SK-N-DZ (cell line): ENCODE results near the gene TRAF7.
"Not testable (repeated sequence)": the region's sequence is repeated elsewhere in the genome, so short reads cannot be mapped to it uniquely, and the experiment has no call there.

Experiments used
- DNase-seq: peaks from one replicate; pipeline ENCODE4 v3.0.0-alpha.2; 2015; ENCODE audit warnings: low spot score

Gene TRAF7

DNA sequence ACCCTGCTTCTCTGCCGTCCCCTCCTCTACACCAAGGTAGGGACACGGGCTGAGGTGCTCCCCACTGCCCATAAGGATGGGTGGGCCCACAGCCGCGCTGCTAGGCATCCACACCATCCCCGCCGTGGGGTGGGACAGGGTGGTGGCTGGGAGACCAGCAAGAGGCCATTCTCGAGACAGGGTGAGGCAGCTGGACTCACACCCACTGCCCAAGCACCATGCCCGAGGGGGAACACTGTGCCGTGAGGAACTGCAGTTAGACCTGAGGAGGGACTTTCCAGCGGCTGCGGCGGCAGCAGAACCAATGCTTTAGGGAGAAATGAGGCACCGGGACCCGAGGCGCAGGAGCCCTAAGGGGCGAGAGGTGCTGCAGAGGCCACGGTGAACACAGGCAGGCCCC is 33.2 kb upstream of the TRAF7 start:
- no peak for DNase-seq

DNA sequence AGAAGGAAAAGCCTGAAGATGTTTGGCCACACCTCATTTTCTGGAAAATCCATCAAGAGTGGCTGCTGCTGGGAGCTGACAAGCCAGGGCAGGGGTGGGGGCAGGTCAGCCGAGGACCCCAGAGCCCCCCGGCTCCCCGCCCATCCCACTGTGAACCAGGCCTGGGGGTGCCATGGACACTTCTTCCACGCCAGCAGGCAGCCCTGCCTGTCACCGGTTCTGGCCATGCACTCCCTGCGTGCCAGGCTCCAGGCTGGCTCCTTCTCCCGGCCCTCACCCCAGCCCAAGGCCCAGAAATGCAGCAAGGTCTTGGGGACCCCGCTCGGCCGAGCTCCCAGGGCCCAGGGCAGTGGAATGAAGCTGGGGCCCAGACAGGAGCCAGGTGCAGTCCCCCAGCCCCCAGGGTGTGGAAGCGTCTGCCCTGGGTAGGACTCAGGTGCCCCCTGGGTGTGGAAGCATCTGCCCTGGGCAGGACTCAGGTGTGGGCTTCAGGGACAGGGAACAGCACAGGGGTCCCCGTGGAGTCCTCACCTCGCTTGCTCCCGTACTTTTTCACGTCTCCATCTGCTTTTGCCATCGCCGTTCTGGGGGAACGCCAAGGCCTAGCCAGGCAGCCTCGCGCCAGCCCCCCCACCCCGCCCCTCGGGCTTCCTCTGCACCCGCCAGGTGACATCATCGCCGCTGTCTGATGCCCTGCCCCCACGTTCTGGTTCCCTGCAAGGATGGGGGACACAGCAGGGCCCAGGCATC is 32.5 kb upstream of the TRAF7 start:
- DNase-seq, result not testable (repeated sequence)

DNA sequence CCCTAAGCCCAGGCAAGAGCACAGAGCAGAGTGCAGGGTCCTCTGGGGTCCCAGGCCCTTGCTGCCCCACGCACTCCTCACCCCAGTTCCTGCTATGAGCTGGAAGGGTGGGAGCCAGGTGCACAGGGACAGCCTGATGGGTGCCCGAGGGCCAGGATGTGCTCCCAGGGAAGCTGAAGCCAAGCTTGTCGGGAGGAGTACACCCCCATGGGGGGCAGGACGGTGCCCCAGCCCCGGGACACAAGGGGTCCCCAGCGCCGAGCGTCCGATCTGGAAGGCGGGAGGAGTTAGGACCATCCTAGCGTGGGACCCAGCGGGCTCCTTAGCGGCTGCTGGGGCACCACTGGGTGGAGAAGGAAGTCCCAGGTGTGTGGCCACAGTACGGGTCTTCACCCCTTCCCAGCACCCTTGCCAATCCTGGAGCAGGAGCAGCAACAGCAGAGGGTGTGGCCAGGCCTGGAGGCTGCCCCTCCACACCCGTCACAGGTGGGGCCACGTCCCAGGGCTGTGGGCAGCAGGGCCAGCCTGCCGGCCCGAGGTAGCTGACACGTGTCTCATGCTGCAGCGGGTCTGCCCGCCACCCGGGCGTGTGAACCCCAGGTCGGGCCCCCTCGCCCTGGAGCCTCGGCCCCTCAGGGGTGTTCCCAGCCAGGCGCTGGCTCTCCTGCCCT is 31.7 kb upstream of the TRAF7 start:
- not testable (repeated sequence) for DNase-seq

DNA sequence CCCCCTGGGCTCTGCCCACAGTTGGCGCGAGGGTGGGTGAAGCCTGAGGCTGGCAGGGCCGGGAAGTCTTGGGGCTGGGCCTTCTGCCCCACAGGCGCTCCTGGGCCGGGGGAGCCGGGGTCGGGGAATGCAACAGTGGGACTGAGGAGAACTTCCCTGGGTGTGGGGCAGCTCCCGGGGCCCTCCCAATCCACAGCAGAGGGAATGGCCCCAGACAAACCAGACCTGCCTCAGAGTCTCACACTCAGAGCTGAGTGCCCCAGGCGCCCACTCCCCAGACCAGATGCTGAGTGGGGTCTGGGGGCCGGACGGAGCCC is 31.2 kb upstream of the TRAF7 start:
- DNase-seq, result not testable (repeated sequence)

DNA sequence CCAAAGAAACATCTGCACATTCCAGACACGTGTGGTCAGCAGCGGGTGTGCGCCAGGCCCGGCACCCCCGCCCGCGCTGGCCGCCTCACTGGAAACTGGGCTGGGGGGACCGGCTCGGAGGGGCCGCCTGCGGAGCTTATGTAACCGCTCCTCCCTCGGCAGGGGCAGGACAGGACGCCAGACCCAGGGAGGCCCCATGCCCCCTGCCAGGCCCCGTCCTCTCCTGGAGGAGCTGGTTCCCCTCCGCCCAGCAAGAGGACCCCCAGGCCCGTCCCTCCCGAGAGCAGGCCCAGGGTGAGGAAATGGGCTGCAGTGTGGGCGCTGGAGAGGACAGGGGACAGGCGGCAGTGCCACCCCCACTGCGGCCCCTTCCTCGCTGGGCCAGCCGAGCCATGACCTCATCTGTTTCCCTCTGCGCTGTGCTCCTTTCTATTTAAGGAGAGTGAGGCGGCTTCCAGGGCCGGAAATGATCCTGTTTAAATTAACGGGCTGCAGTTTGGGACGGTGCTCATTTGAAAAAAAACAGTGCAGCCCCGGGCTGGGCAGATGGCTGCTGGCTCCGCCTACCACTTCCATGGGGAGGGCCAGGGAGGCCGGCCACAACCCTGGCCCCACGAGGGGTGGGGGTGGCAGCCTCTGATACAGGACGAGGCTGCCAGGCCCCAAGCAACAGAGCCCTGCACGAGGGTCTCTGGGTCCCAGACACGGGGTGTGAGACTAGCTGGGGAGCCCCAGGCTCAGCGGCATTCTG is 30.7 kb upstream of the TRAF7 start:
- DNase-seq, result peak; percentile 77

DNA sequence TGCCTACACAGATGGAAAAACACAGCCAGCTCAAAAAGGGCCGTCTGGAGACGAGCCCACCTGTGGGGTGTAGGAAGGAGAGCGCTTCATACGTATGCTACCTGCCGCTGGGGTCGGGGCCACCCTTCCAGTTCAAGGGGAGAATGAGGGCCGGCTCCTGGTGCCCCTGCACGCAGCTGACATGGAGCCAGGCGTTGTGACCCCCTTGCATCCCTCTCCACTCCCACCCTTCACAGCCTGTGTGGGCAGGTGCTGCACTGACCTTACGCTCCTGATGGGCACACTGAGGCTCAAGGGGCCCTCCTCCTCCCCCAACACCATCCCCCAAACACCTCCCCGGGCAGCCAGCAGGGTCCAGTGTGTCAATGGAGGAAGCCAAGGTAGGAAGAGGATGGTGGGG is 30.0 kb upstream of the TRAF7 start:
- not testable (repeated sequence) for DNase-seq

DNA sequence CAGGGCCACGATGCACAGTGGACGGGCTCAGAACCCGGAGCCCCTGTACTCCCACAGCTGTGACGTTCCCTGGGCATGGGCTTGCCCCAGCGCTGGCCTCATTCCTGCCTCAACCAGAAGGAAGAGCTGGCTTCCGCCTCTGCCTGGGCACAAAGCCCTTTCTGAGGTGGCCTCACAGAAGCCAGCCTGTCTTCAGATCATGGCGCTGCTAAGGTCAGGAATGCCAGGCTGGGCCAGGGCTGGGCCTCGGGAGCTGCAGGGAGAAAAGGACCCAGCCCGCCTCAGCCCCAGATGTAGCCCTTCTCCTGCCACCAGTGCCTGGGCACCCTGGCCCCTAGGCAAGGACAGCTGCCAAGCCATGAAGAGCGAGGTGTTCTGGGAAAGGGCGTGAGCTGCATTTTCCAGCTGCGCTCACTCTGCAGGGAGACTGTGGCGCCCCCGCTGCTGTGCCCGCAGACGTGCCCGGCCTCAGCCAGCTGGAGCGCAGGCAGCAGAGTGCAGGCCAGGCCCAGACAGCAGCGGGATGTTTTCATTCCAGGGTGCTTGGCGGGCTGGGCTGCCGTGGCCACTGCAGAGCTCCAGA is 29.3 kb upstream of the TRAF7 start:
- not testable (repeated sequence) for DNase-seq

DNA sequence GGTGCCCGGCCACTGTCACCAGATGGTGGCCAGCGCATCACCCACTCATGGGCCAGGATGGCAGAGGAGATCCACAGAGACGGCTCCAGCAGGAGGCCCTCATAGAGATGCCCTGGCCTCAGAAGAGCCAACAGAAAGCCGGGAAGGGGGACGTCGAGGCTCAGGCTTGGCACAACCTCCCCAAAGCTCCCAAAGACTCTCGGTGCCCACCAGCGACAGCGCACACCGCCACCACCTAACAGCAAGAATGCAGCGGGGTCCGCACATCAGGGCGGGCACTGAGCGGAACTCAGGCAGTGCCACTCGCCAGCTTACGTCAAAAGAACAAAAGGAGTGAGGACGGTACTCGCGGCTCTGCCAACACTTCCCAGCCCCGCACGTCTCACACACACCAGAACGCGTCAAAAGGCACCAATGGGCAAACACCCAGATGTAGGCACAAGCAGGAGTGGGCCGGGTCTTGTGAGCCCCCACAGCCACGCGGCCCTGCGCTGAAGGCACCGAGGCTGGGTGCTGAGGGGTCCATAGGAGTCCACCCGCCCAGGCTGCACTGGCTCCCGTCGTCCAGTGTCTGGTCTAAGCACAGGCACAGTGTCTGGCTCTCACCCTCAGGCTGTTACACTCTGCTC is 28.5 kb upstream of the TRAF7 start:
- not testable (repeated sequence) for DNase-seq

DNA sequence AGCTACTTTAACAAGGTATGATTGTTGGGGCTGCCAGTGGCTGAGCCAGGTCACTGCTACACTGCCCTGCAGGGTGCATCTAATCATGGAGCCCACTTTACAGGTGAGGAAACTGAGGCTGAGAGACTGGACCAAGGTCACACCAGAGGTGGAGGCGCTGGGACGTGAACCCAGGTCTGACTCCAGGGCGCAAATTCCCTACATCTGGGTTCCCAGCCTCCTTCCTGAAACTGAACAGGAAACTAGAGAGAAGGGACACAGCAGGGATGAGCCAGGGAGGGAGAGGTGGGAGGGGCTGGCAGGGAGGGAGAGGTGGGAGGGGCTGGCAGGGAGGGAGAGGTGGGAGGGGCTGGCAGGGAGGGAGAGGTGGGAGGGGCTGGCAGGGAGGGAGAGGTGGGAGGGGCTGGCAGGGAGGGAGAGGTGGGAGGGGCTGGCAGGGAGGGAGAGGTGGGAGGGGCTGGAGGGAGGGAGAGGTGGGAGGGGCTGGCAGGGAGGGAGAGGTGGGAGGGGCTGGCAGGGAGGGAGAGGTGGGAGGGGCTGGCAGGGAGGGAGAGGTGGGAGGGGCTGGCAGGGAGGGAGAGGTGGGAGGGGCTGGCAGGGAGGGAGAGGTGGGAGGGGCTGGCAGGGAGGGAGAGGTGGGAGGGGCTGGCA is 27.8 kb upstream of the TRAF7 start:
- peak; percentile 56 for DNase-seq

DNA sequence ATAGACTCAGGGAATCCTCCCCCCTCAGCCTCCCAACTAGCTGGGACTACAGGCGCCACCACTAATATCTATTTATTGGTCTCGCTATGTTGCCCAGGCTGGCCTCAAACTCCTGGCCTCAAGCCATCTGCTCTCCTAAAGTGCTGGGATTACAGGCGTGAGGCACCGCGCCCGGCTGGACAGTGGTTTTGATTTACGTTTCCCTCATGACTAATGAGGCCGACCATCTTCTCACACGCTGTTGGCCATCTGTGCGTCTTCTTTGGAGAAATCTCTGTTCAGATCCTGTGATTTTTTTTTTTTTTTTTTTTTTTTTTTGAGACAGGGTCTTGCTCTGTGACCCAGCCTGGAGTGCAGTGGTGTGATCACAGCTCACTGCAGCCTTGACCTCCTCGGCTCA is 26.3 kb upstream of the TRAF7 start:
- not testable (repeated sequence) for DNase-seq

DNA sequence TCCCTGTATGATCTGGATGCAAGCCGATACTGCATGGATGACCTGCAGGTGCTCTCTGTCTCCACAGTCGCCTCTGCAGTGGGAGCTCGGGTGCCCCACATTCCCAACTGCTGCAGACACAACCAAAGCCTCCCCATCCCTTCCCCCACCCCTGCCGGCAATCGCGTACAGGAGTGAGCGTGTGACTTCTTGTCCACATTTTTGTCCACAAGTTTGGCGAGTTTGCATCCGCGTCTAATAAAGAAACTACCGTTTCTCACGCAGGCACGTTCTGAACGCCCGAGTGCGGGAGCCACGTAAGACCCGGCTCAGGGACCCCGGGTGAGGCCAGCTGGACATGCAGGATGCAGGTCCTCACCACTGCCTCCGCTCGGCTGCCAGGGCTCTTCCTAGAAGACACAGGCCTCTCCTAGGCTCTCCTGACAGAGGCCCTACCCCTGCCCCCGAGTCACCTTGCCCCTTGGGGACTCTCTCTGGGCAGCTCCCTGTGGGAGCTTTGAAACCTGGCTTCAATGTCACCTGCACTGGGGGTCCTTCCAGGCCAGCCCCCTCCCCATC is 25.6 kb upstream of the TRAF7 start:
- not testable (repeated sequence) for DNase-seq

DNA sequence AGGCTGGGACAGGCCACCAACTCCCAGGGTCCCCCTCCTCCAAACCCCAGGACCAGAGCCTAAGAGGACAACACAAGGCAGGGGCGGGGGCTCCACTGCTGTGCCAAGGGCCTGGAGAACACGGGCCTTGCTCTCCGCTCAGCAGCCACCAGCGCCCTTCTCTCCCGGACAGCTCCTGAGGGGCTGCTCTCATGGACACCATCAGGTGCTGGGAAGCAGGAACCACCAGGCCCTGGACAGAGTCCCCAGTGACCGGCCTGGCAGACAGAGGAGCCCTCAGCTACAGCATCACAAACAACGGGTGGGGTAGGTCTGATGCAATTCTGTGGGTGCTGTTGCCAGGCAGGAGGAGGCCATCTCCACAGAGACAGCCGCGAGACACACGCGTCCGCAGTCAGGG is 21.8 kb upstream of the TRAF7 start:
- DNase-seq, result not testable (repeated sequence)

DNA sequence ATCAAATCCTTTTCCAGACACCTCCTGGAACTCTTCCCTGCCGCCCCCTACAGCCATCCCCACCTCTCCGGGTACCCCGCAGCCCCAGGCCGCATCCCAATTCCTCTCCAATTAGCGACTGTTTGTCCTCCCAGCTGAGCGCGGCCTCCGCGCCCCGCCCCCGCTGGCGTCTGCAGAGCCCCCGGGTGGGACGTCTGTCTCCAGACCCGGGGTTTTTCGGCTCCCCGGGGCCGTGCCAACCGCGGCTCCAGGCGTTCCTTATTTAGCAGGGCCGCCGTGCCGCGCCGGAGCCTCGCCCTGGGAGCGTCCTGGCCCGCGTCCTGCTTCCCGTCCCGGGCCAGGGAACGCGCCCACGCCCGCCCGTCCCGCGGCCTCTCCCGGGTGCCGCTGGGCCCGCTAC is 20.5 kb upstream of the TRAF7 start:
- not testable (repeated sequence) for DNase-seq

DNA sequence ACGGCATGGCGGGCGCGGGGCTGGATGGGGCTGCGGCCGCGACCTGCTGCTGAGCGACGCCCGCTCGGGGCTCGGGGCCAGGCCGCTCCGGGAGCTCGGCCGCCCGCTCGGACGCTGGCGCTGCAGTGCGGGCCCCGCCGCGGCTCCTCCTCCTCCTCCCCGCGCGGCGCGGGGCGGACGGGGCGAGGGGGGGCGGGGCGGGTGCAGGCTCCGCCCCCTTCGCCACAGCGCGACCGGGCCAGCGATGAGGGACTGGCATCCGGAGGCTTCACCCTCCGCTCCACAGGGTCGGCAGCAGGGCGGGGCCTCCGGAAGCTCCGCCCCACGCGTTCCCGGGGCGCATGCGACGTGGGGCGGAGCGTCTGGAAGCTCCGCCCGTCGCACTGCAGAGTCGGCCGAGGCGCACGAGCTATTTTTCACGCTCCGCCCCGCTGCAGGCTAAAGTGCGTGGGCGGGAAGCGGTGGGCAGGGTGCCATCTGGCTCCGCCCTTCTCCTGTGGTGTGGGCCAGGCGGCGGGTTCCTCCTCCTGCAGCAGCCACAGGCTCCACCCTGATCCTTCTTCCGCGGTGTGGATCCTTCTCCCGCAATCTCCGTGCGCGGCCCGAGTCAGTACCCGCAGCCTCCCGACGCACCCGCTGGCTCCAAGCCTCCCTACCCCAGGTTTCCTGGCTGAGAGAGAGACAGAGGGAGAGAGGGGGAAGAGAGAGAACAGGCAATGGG is 19.7 kb upstream of the TRAF7 start, which contains the start of gene PKD1:
Gene PKD1, minus strand, starts transcription at position 129 of the 721 bp plus-strand sequence. CDS start 209 bp downstream, outside the sequence.
- DNase-seq, result peak; percentile 92

DNA sequence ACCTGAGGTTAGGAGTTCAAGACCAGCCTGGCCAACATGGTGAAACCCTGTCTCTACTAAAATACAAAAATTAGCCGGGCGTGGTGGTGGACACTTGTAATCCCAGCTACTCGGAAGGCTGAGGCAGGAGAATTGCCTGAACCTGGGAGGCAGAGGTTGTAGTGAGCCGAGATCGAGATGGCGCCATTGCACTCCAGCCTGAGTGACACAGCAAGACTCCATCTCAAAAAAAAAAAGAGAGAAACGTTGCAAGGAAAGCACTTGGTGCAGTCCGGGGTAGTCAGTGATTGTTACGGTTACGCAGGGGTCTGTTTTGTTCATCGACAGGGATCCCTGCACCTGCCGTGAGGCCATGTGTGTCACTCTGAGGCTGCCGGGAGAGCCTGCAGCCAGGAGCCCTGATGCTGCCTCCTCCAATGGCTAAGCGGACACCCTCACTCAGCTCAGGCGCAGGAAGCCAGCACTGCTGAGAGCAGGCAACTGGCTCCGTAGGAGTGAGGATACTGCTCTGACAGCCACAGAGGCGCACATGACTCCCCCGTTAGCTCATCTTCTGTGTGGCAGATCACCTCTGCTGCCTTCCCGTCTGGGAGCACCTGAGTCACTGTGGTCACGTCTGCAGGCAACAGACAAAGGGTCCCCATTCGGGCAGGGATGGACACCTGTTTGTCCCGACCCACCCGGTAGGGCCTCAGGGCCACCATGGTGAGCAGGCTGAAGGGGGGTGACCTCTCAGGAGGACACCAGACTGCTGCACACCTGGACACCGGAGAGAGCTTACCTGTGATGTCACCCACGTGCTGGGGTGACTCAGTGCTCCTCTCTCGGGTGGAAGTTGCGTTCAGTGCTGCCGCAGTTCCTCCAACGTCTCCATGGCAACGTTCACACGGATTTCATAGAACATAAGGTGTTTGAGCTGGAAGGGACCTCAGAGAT is 12.4 kb upstream of the TRAF7 start:
- DNase-seq, result peak; percentile 71

DNA sequence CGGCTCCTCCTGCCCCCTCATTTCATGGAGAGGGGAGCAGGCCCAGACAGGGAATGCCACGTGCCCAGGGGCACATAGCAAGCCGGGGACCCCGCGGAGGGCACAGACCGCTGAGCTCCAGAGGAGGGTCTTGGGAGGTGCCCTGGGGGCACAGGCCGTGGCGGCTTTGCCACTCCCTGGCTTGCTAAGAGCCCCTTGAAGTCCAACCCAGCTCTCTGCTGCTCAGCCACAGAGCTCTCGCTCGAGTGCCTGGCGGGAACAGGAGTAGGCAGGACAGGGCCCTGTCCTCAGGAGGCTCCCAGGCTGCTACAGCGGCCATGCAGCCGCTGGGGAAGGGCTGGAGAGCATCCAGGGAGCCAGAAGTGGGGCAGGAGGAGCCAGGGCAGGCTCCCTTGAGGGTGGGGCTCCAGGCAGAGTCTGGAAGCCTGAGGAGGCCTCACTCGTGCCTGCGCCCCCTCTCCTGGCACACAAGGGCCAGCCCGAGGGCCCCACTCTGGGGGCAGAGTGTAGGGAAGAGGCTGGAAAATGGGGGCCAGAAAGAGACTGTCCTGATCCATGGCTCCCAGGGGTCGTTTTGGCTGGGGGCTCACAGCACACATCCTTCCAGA is 11.6 kb upstream of the TRAF7 start:
- no peak for DNase-seq

DNA sequence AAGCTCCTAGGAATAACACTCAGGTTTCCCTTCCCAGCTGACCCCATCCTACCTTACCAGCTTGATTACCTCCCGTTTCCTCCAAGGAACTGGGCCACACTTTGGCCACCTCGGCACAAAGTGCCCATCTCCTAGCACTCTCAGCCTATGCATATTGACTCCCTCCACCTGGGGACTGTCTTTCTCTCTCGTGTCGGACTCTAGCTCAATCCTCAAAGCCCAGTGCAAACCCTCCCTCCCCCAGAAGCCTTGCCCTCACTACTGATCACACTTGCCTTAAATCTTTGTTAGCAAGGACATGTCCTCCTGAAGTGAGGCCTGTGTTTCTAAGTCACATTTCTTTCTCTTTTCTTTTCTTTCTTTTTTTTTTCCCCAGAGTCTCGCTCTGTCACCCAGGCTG is 9.7 kb upstream of the TRAF7 start:
- DNase-seq, result no peak

DNA sequence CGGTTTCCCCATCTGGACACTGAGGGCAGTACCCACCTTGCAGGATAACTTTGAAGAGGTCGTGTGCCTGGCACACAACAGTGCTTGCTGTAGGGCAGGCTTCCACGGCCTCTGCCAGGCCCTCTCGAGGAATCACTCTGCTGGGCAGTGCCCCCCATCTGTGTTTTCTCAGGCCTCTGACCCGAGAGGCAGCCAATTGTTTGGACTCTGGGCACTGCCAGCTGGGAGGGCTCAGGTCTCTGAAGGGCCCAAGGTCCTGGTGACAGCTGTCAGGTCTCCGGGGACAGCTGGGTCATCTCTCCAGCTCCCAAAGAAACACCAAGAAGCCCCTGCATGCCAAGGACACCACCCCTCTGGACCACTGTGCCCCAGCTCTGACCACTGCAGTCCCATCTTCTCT is 8.2 kb upstream of the TRAF7 start:
- no peak for DNase-seq
